ENCODE results near the gene NR5A2. TPM values are rescaled to one million over a fixed set of nuclear protein-coding genes. Genes with fewer than 3 reads are reported as not detected.

NR5A2 gene
- total and polyA plus RNA-seq, 2 donors from 2014 or later = 0.13 to 6.3 TPM

DNA sequence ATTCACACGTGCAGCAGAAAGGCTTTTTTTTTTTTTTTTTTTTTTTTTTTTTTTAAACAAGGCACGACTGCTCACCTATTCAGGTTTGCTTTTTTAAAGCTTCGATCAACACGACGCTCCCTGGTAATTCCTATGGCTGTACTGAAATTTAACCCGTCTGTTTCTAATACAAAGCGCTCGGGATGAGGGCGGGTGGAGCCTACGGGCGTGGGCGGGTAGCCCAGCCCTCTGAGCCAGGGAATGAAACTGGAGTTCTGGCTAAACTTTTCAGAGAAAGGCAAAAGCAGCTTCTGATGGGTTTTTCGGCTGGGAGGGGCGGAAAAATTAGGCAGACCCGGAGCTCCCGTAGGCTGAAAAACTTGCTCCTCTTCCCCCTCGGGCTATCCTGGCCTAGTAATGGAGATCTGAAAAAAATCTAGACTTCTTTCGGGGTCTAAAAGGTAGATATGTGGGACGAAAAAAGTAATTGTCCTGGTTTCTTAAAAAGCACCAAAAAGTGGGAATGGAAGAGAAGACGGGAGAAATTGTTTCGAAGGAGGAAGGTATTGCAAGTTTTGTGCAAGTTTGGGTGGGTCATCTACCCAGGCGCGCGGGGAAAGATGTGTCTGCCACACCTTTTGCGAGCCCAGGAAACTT, 7.4 kb downstream of the NR5A2 start:
- FAIRE-seq (no peak), DNase-seq (peak in 4 of 5 donors; percentile 35 to 47 (median 42))
- TF ChIP-seq, protein P1, sequence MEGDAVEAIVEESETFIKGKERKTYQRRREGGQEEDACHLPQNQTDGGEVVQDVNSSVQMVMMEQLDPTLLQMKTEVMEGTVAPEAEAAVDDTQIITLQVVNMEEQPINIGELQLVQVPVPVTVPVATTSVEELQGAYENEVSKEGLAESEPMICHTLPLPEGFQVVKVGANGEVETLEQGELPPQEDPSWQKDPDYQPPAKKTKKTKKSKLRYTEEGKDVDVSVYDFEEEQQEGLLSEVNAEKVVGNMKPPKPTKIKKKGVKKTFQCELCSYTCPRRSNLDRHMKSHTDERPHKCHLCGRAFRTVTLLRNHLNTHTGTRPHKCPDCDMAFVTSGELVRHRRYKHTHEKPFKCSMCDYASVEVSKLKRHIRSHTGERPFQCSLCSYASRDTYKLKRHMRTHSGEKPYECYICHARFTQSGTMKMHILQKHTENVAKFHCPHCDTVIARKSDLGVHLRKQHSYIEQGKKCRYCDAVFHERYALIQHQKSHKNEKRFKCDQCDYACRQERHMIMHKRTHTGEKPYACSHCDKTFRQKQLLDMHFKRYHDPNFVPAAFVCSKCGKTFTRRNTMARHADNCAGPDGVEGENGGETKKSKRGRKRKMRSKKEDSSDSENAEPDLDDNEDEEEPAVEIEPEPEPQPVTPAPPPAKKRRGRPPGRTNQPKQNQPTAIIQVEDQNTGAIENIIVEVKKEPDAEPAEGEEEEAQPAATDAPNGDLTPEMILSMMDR (IDR thresholded peaks at IDR 0.05; ENCODE audit: borderline replicate concordance, extremely low read depth, insufficient read depth) = no peak
- Histone ChIP-seq H3K4me3 (ENCODE audit: low read length in 3 of 3) (no peak overlapping the region), H3K27me3 (ENCODE audit: control insufficient read depth, insufficient read depth, low read length) (peaks cover 80% of the 10 kb centered on the region), H3K36me3 (ENCODE audit: control insufficient read depth in 2 of 3, insufficient read depth in 3 of 3, low read length in 3 of 3) (no peaks in the 10 kb centered on the region), H3K9me3 (ENCODE audit: control insufficient read depth in 2 of 3, insufficient read depth in 1 of 3, low read length in 3 of 3) (no peaks in the 10 kb centered on the region), H3K27ac (ENCODE audit: low read depth in 2 of 2, low read length in 2 of 2) (no peak overlapping the region), H3K4me1 (ENCODE audit: control insufficient read depth in 2 of 3, insufficient read depth in 2 of 3, low read depth in 1 of 3, low read length in 3 of 3) (peaks cover 0 to 10% (median 0%) of the 10 kb centered on the region in 3 donors), H3K9ac (ENCODE audit: low read length in 3 of 3) (no peak overlapping the region)
- intact Hi-C loops (cut with DNase I) = no loop called here

GRCh38 chr1:200035397-200035955, 8.0 kb downstream of the NR5A2 start:
- Histone ChIP-seq H3K9ac (ENCODE audit: low read length in 3 of 3) (no peak overlapping the region), H3K9me3 (ENCODE audit: control insufficient read depth in 2 of 3, insufficient read depth in 1 of 3, low read length in 3 of 3) (no peaks in the 10 kb centered on the region), H3K27ac (ENCODE audit: low read depth in 2 of 2, low read length in 2 of 2) (no peak overlapping the region), H3K36me3 (ENCODE audit: control insufficient read depth in 2 of 3, insufficient read depth in 3 of 3, low read length in 3 of 3) (no peaks in the 10 kb centered on the region), H3K4me1 (ENCODE audit: control insufficient read depth in 2 of 3, insufficient read depth in 2 of 3, low read depth in 1 of 3, low read length in 3 of 3) (peaks cover 0 to 11% (median 0%) of the 10 kb centered on the region in 3 donors), H3K27me3 (ENCODE audit: control insufficient read depth, insufficient read depth, low read length) (peaks cover 80% of the 10 kb centered on the region), H3K4me3 (ENCODE audit: low read length in 3 of 3) (no peak overlapping the region)
- FAIRE-seq = no peak
- TF ChIP-seq, protein P1 (IDR thresholded peaks at IDR 0.05; ENCODE audit: borderline replicate concordance, extremely low read depth, insufficient read depth) = no peak
- intact Hi-C loops (cut with DNase I) = no loop called here
- DNase-seq = peak in 2 of 5 donors; percentile 22 to 45

DNA sequence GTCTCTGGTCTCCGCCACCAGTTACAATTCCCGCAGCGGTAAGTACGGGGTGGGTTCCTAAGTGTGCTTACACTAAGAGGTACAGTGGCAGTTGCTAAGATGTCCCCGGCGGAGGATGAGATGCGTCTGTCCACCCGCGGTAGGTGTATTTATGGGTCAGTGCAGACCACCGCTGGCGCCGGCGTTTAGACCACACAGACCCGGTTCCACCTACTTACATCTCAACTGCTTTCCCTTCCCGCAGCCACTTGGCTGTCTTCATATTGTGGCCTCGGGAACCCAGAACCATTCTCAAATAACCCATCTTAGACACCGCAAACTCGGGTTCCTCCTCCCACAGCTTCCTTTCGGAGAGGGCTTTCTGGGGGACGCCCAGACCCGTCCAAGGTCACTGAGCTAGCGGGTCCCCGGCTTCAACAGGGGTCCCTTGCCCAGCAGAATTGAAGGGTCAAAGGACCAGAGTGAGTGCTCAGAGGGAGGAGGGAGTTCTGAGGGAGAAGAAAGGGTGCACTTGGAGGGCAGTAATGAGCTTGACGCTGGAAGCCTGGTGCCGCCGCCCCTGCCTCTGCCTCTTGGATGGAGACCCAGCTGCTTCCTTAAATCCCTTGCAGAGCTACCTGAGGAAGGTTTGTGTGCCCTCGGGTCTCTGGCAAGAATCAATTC, 8.6 kb downstream of the NR5A2 start:
- no peak overlapping the region for H3K9ac ChIP-seq (ENCODE audit: low read length in 3 of 3)
- no peak overlapping the region for H3K27ac ChIP-seq (ENCODE audit: low read depth in 2 of 2, low read length in 2 of 2)
- no peak for DNase-seq
- intact Hi-C loops (cut with DNase I) = no loop called here
- H3K36me3 ChIP-seq (ENCODE audit: control insufficient read depth in 2 of 3, insufficient read depth in 3 of 3, low read length in 3 of 3) = no peaks in the 10 kb centered on the region
- peaks cover 77% of the 10 kb centered on the region for H3K27me3 ChIP-seq (ENCODE audit: control insufficient read depth, insufficient read depth, low read length)
- no peak overlapping the region for H3K4me3 ChIP-seq (ENCODE audit: low read length in 3 of 3)
- peaks cover 0 to 11% (median 0%) of the 10 kb centered on the region in 3 donors for H3K4me1 ChIP-seq (ENCODE audit: control insufficient read depth in 2 of 3, insufficient read depth in 2 of 3, low read depth in 1 of 3, low read length in 3 of 3)
- no peak for FAIRE-seq
- H3K9me3 ChIP-seq (ENCODE audit: control insufficient read depth in 2 of 3, insufficient read depth in 1 of 3, low read length in 3 of 3) = no peaks in the 10 kb centered on the region
- TF ChIP-seq, protein P1 (IDR thresholded peaks at IDR 0.05; ENCODE audit: borderline replicate concordance, extremely low read depth, insufficient read depth) = no peak
